RKO (cell line): ENCODE measurements around the gene BEST1.

Source experiments
- DNase-seq: peaks from one replicate; pipeline ENCODE4 v3.0.0-alpha.2; 2016; ENCODE audit warnings: low spot score

Gene BEST1

GRCh38 chr11:61950035-61950547 is at the start of gene BEST1:
Gene BEST1 (plus strand): TSS chr11:61950351. CDS start chr11:61951807, 1,456 bp downstream.
- DNase-seq: no peak

GRCh38 chr11:61901397-61901796 is 48.8 kb upstream of the BEST1 start:
- DNase-seq: no peak

- no peak for DNase-seq
Observed at GRCh38 chr11:61902313-61902712, 47.8 kb upstream of the BEST1 start.

DNA sequence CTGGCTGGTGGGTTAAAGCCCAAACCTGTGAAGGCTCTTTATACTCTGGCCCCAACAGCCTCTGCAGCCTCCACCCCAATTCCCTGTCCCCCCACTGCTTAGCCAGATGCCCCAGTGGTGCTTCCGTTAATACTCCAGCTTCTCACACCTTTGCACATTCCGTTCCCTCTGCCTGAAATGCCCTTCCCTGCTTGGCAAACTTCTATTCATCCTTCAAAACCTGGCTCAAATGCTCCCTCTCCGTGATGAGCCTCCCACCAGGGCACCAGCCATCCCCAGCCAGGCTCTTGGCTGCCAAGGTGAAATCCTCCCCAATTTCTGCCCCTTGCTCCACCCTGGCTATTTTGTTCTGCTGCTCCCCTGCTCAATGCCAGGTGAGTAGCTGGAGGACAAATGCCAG is 46.3 kb upstream of the BEST1 start:
- no peak for DNase-seq

DNA sequence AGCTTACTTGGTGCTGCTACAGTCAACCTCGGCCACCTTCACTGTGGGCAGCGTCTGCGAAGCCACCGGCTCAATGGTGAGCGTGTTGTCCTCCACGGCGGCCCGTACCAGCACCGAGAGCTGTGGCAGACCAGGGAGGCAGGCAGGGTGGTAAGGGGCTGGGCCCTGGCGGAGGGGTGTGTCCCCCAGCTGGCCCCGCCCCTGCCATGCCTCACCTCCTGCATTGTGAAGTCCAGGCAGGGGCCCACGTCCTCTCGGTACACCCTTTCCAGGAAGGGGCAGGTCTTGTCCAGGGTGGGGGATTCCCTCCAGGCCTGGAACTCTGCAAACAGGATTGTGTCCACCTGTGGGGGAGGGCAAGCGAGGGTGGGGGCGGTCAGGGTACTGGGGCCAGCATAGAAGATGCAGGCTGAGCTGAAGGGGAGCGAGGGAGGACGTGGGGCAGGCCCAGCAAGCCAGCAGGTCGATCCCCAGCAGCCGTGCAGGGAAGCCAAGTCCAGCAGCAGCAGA is 45.6 kb upstream of the BEST1 start:
- DNase-seq: no peak

DNA sequence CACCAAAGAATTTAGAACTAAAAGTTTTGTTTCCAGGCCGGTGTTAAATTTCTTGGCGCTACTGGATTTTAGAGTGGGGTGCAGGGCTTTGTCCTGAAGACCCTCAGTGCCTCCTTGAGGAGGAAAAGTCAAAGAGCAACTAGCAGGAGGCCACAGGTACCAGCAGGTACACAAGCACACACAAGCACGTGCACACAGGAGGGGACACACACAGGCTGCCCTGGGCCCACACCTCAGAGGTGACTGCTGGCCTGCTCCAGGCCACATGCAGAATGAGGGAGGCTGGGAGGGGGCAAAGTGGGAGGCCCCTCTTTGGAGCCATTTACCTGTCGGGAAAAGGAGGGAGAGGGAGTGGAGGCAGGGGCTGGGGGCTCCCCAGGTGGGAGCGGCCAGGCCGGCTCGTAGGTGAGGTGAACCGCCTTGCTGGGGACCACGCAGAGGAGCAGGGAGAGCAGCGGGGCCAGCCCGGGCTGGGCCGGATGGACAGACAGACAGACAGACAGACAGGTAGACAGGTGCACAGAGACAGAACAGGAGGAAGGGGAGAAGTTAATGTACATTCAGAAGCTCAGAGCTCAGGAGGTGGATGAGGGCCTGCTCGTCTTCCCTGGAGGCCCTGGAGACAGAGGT is 45.0 kb upstream of the BEST1 start:
- DNase-seq: no peak

DNA sequence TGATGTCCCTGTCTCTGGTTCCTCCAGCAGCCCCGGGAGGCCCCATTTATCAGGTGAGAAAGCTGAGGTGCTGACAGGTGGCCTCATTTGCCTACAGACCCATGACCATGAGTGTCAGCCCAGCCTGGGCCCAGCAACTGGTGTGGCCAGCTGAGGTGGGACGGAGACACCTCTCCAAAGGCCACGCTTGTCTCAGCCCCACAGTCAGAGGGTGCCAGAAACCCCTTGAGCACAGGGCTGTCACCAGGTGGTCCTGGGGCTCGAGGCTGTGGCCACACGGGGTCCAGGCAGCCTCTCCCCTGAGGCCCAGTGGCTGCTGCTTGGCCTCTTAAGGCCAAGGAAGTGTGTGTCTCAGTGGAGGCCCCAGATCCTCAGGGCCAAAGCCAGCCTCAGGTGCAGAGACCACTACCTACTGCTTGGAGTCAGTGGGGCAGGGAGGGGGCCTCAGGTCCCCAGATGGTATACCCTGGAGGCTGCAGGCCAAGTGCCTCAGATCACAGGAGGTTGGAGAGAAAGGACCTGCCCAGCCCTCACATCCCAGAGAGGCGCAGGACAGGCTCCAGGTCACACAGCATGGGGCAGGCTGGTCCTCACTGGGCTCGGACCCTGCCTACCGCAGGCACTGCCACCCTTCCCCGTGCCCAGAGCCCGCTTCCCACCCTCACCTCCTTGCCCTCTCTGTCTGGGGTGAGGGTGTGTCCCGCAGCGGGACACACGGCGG is 44.2 kb upstream of the BEST1 start:
- DNase-seq: no peak

DNA sequence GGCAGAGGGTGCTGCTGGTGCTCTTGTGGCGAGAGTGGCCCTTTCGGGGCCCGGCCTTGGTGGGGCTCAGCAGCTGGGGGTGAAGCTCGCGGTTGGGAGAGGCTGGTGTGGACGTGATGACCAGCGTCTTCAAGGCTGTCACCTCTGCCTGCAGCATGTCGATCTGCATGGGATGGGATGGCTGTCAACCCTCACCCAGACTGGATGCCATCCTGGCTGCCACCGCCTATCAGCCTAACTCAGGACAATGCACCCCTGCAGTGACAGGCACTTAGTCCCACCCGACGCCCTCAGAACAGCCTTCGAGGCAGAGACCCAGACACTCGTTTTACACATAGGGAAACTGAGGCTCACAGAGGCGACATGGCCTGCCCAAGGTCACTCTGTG is 43.6 kb upstream of the BEST1 start:
- DNase-seq: no peak

DNA sequence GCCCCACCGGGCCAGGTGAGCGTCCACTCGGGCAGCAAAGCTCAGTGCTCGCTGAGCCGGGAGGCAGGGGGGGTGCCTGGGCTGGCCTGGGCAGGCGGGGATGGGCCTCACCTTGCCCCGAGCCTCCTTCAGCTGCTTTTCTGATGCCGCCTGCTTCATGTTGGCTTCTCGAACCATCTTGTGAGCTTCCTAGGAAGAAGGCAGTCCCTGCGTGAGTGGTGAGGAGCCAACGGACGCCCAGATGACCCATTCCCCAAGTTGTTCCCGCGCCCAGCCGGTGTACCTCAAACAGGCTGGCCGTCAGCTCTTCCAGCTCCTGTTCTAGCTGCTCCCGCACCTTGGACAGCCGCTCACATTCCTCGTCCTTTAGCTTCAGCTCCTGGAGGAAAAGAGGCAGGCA is 42.9 kb upstream of the BEST1 start:
- no peak for DNase-seq

DNA sequence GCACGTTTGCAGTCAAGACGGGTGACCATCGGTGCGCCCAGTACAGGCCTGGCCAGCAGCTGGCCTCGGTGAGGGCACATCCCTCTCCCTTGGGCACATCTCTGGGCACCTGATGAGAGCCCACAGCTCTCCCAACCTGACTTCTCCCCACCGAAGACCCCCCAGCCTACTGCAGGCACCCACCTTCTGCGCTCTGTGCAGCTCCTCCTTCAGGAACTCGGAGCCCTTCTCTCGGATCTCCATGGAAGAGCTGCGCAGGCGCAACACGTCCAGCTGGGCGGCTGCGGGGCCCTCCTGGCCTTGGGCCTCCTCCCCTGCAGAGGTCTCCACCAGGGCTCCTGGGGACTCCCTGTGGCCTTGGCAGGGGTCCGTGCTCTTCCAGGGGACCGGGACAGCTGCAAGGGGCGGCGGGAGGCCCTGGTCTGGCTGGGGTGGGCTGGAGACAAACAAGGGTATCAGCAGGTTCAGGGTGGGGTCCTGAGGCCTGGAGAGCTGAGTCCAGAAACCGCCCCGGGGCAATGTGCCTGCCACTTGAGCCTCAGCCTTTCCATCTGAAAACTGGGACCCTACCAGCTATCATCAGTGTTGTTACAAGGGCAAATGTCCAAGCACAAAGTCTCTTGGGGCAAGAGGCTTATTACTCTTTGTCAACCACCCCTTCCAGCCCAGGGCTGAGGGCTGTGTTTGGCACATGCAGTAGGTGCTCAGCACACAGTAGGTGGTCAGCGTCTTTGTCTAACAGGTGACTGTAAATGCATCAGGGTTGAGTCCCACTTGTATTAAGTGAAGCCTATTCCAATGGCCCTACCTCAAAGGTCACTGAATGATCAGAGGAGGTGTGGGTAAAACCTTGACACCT is 42.1 kb upstream of the BEST1 start:
- DNase-seq: no peak

DNA sequence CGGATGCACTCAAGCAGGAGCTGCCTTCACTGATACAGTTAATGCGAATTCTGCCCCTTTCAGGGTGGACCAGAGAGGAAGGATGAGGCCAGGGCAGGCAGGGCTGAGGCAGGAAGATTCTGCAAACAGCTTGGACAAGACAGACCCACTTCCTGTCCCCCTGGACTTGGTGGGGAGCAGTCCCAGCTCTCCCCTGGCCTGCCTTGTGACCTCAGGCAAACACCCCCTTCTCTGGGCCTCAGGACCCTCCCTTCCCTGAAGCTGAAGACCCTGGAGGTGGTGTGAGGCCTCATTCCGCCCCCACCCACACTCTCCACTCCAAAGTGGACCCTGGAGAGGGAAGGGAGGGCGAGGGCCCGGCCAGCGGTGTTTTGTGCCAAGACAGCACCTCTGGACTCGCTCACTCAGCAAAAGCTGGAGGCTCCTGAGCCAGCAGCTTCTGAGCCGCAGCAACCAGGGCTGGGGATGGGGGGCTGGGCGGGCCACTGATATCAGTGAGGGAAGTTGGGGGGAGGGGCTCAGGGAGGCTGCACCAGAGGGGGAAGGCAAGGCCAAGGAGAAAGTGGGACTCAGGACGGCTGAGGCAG is 41.3 kb upstream of the BEST1 start:
- no peak for DNase-seq

DNA sequence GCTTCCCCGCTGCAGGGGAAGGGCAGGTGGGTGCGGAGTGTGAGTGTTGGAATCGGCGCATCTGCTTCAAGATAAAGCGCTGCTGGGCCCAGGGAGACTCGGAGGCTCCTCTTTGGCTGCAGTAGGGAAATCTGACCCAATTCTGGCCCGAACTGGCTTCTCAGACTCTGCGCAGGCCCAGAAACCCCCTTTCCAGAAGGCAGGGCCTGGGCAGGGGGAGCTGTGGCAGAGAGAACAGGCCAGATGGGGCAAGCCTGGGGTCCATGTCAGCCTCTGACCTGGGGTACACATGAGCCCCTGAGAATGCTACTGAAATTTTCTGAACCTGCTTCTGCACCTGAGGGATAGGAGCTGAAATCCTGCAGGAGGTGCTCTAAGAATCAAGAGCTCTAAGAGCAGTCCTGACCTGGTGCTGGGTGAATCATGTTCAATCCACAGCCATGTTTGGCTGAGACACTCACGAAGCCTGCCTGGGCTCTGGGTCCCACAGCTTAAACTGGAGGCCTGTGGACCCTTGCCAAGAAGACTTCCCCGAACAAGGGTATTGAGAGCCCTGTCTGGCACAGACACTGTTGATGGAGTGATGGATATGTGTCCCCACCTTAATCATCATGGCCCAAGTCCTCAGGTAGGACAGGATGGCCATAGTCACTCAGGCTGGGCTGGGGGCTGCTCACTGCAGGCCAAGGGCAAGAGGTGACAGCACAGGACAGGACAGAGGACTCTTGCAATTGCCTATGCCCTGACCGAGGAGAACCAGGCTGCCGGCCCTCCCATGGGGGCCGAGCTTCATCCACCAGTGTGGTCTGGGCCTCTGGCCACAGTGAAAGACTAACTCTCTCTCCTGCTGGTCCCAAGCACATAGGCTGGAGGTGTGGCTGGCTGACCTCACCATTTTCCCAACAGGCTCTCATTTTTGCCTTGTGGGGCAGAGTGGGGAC is 39.7 kb upstream of the BEST1 start:
- no peak for DNase-seq

- DNase-seq: no peak
Observed at GRCh38 chr11:61911128-61911700, 38.9 kb upstream of the BEST1 start.

DNA sequence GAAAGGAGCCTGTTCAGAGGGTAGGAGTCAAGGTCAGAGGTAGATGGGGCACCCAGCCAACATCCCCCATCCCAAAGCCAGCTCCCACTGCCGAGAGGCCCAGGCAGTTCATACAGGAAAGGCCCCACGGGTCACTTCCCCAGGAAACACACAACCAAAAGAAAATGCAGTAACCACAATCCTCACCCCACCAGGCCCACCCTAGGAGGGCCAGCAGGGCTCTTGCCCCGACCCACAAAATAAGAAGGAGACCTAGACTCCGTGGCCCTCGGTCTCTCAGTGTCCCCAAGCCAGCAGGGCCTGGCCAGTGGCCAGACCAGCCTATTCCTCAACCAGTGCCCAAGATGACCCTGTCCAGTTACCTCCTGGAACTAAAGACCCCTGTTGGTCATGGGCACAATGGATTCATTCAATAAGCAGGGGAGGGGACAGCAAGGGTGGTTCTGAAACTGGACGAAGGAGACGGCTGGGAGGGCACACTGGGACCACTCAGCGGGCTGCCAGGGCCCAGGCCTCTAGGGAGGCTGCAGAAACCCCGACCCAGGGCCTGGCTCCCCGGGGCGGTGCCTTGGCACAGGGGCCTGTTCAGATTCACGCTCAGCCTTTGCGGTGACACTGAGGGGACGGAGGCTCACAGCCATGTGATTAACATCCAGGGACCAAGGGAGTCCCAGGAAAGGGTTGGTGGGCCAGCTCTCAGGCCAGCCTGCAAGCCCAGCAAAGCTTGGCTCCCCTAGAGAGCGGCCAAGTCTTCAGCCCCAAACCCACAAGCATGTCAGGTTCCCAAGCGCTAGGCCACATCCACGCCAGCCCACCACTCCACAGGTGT is 38.2 kb upstream of the BEST1 start:
- no peak for DNase-seq

- DNase-seq: no peak
Observed at GRCh38 chr11:61912530-61912898, 37.6 kb upstream of the BEST1 start.

- no peak for DNase-seq
Observed at GRCh38 chr11:61912991-61913698, 37.0 kb upstream of the BEST1 start.

- no peak for DNase-seq
Observed at GRCh38 chr11:61913699-61914395, 36.3 kb upstream of the BEST1 start.

DNA sequence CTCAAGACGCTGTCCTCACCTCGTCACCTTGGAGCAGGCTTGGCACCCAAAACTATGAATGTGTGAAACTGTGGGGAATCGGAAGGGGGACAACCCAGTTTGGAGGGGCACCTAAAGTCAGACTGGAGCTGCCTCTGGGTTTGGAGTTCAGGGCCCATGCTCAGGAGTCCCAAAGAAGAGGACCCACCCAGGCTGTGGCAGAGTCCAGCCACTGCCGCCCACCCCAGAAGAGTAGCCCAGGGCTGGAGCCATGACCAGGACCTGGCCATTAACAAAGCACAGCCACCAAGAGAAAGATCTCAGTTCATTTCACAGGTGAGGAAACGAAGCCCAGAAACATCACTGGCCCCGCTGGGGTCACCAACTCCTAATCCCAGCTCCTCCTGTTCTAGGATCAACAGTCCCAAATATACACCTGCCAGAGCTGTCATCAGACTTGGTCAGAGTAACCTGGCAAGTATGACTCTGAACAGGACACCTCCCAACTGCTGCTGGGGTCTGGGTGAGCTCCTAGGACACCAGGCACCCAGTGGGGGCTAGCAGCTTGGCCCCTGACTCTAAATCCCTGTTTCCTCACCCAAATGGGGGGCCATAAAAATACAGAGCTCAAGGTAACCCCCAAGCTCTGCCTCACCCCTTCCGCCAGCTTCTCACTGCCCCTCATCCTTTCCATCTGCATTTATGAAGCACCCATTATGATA is 35.5 kb upstream of the BEST1 start:
- DNase-seq: no peak
